GM19035 (cell line): Measurements from ENCODE around the gene NNMT.

Experiments used
- ATAC-seq: cut with Tn5 transposase; IDR thresholded peaks from one replicate; pipeline ENCODE4 v1.9.1; 2021; ENCODE audit not compliant: unreplicated experiment

Gene NNMT

GRCh38 chr11:114343493-114343892, 47.3 kb downstream of the NNMT start:
- ATAC-seq = no peak

DNA sequence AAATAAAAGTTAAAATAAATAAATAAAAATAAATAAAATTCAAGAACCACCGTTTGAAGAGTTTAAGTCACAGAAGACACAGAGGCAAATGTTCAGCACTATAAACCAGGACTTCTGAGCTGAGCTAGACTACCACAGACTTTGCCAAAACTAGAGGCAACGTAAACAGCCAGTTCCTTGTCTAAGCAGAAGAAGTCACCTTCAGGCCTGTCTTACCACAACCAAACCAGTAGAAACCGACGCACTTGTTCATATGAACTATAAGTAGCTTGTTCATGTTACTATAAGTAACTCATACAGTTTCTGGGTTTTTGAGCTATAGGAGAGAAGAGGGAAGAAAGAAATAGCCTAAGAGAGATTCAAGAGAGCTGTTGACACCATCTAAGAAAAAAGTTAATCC, 48.3 kb downstream of the NNMT start:
- no peak for ATAC-seq

GRCh38 chr11:114345575-114346222, 49.5 kb downstream of the NNMT start:
- ATAC-seq = no peak

DNA sequence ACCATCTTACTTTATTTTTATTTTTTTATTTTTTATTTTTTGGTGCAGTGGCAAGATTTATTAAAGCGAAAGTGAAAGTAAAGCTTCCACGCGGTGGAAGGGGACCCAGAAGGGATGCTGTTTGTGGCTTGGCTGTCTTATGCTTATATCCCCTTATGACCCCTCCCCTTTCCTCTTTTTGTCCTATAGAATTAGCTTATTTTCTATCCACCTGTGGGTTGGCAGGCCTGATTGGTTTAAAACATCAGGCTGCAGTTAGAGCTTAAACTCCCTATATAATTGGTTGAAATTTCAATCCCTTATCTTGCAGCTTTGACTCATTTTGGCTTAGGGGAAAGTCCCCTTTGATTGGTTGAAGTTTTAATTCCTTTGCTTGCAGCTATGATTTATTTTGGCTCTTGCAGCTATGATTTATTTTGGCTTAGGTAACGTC, 50.5 kb downstream of the NNMT start:
- no peak for ATAC-seq

DNA sequence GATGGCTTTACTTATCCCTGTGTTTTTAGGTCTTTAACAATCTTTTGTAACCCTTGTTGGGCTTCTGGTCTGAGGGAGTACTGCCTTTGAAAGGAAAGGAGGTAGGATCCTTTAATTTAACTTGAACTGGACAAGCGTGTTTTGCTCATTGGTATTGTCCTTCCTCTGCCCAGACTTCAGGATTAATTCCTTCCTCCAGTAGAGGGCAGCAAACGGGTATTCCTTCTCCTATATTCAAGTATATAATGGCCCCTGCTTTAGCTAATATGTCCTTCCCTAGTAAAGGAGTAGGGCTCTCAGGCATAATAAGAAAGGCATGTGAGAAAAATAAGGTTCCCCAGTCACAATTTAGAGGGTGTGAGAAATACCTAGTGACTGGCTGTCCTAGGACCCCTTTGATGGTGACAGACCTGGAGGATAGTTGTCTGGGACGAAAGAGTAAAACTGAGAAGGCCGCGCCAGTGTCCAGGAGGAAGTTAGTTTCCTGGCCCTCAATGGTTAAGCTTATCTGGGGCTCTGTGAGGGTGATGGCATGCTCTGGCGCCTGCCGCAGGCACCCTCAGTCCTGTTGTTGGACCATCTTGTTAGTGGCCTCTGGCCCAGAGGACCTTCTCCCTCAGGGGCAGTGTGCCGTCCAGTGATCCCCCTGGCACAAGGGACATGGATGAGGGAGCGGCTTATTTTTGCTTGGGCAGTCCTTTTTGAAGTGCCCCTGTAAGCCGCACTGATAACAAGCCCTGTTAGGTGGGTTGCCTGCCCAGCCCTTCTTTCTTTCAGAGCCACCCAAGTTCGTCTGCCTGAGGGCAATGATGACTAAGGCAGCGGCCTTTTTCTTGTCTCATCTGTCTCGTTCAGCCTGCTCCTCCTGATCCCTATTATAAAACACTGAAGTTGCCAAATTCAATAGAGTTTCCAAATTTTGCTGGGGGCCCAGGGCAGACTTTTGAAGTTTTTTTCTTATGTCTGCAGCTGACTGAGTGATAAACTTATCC, 52.3 kb downstream of the NNMT start:
- no peak for ATAC-seq

GRCh38 chr11:114350022-114350421, 53.8 kb downstream of the NNMT start:
- no peak for ATAC-seq

DNA sequence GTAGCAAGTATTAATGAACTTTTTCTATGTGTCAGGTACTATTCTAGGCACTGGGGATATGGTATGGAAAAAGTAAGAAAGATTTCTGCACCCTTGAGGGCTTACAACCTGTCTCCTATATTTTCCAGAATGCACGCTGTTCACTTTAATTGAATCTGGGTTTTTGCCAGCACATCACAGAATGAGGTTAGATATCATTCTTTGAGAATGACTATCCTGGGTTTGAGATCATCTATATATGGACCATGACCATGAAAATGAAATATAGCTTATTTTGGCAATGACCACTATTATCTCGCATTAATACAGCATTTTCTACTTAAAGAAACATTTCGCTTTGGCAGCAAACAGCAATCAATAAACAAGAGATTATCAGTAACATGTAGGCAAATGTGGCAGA, 57.2 kb downstream of the NNMT start:
- ATAC-seq = no peak

DNA sequence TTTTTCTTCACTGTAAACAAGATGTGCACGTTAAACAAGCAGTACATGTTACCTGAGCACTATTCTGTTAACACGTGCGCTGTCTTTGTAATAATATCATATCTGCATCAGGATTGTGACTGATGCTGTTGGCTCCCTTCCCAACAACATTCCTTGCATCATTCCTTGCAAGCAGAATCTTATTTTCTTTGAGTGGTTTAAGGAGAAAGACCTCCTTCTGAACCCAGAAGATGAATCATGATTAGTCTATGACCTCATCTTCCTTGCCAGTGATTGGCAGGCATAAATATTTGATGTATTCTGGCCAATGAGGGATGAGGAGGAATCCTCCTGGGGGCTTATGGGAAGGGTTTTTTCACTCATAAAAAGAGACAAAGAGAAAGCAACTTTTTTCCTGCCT, 57.9 kb downstream of the NNMT start:
- ATAC-seq = no peak

GRCh38 chr11:114358716-114359115, 62.5 kb downstream of the NNMT start:
- no peak for ATAC-seq

GRCh38 chr11:114359342-114359741, 63.1 kb downstream of the NNMT start:
- ATAC-seq = no peak

DNA sequence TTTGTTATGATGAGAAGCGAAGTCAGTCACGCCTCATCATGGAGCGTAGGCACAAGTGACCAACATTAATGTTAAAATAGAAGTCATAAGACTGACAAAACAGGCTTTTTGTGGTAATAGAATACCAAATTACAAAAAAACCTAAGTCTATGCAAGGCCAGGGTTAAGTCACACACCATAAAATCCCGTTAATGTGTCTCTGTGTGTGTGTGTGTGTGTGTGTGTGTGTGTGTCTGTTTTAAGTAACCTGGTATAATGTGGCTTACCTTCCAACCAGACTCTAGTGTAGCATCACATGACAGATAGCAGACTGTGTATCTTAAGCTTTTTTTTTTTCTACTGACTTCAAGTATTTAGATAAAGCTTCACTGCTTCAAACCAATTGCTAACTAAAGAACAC, 66.1 kb downstream of the NNMT start:
- no peak for ATAC-seq

- ATAC-seq = no peak
Measured at GRCh38 chr11:114362958-114363357, 66.8 kb downstream of the NNMT start.
